GM12878 (cell line): Measurements from ENCODE around the gene RNF115. TPM values are rescaled to one million over a fixed set of nuclear protein-coding genes. Genes with fewer than 3 reads are reported as not detected.

Experiments used
- ATAC-seq: fragments of 200-7000 bp; cut with Tn5 transposase; 3 replicates; pipeline ENCODE4 v1.9.1; 2020; ENCODE audit warnings: mild to moderate bottlenecking, moderate library complexity
- BruUV-seq: library from RNA; stranded (reverse); fragments of 400-500 nt; replicated peaks from 2 replicates; lab custom pipeline; 2021; lab: Mats Ljungman, UMichigan
- CTCF ChIA-PET: fragments of 300-600 bp; sonication (Branson Sonifier 250); formaldehyde crosslinking; extraction: SDS; loops from one replicate; lab custom pipeline; 2021; ENCODE audit warnings: inconsistent platforms; lab: Yijun Ruan, JAX
- POLR2A ChIA-PET: fragments of 350-600 bp; formaldehyde crosslinking; extraction: SDS; loops from one replicate; lab custom pipeline; 2021; ENCODE audit warnings: inconsistent platforms; lab: Charles Lee
- RAD21 ChIA-PET: fragments of 300-600 bp; sonication (Branson Sonifier 250); formaldehyde crosslinking; loops from one replicate; lab custom pipeline; 2023; ENCODE audit warnings: antibody characterized with exemption; ENCODE audit not compliant: unreplicated experiment; lab: Charles Lee
- SMC1A ChIA-PET: fragments of 300-600 bp; sonication (Branson Sonifier 250); formaldehyde crosslinking; loops from one replicate; lab custom pipeline; 2023; ENCODE audit not compliant: unreplicated experiment, uncharacterized antibody; lab: Charles Lee
- DNase-seq: peaks from one replicate; pipeline ENCODE4 v3.0.0-alpha.2; 2011; ENCODE audit warnings: low read depth, low spot score
- FAIRE-seq: peaks from 3 replicates; lab custom pipeline; 2011; peaks lifted over from hg19 to GRCh38; lab: Jason Lieb, UNC
- H2AFZ ChIP-seq: 2 replicates; pipeline ENCODE4 v1.6.0; 2011; ENCODE audit warnings: low read depth, low read length, control low read depth; ENCODE audit not compliant: control insufficient read depth
- H3K27ac ChIP-seq: 2 replicates; pipeline ENCODE4 v1.5.1; 2011; ENCODE audit warnings: control low read depth; ENCODE audit not compliant: control insufficient read depth, insufficient read depth
- H3K27me3 ChIP-seq, 2 experiments: replicated peaks in 1 of 2; 2 replicates each; pipeline versions ENCODE4 v1.6.0 to v1.6.1; 2011; ENCODE audit warnings: low read length in 1 of 2; ENCODE audit not compliant: control insufficient read depth in 2 of 2, insufficient read depth in 2 of 2
- H3K36me3 ChIP-seq, 2 experiments: 2 replicates each; pipeline ENCODE4 v1.5.1; 2011; ENCODE audit warnings: low read length in 1 of 2; ENCODE audit not compliant: control insufficient read depth in 2 of 2, insufficient read depth in 2 of 2
- H3K4me1 ChIP-seq: 2 replicates; pipeline ENCODE4 v1.6.1; 2011; ENCODE audit warnings: mild to moderate bottlenecking, low read length, moderate library complexity, mixed read lengths; ENCODE audit not compliant: control insufficient read depth, insufficient read depth
- H3K4me2 ChIP-seq: 2 replicates; pipeline ENCODE4 v1.6.0; 2011; ENCODE audit warnings: control low read depth; ENCODE audit not compliant: control insufficient read depth, insufficient read depth
- H3K4me3 ChIP-seq: fragments of 200-600 bp; sonication (generic); 2 replicates; pipeline ENCODE4 v1.5.1; 2016
- H3K79me2 ChIP-seq: 2 replicates; pipeline ENCODE4 v1.6.0; 2011; ENCODE audit warnings: low read length; ENCODE audit not compliant: control insufficient read depth, insufficient read depth
- H3K9ac ChIP-seq: 2 replicates; pipeline ENCODE4 v1.8.0; 2011; ENCODE audit warnings: low read length, control low read depth, mixed read lengths; ENCODE audit not compliant: control insufficient read depth, insufficient read depth
- H3K9me3 ChIP-seq: replicated peaks from 3 replicates; pipeline ENCODE4 v1.5.1; 2011; ENCODE audit warnings: mild to moderate bottlenecking, low read length; ENCODE audit not compliant: control insufficient read depth, insufficient read depth
- H4K20me1 ChIP-seq: 2 replicates; pipeline ENCODE4 v1.6.0; 2011; ENCODE audit not compliant: control insufficient read depth, insufficient read depth
- CEBPZ ChIP-seq: fragments of 150-350 bp; IDR thresholded peaks from 2 replicates; pipeline ENCODE4 v1.6.1; 2016; ENCODE audit warnings: low read depth, low read length
- HCFC1 ChIP-seq: fragments of 150-350 bp; IDR thresholded peaks from 2 replicates; pipeline ENCODE4 v1.6.1; 2014; ENCODE audit warnings: low read length
- IRF4 ChIP-seq: IDR thresholded peaks from 2 replicates; pipeline ENCODE4 v1.6.1; 2011; ENCODE audit warnings: low read depth, low read length
- JUNB ChIP-seq: IDR thresholded peaks from 2 replicates; pipeline ENCODE4 v1.6.1; 2016; ENCODE audit warnings: antibody characterized with exemption, mild to moderate bottlenecking
- KDM1A ChIP-seq: fragments of 200-600 bp; sonication (generic); IDR thresholded peaks from 2 replicates; pipeline ENCODE4 v1.6.1; 2016; ENCODE audit warnings: borderline replicate concordance
- PKNOX1 ChIP-seq: fragments of 450-650 bp; IDR thresholded peaks from 2 replicates; pipeline ENCODE4 v1.6.1; 2016; ENCODE audit warnings: mild to moderate bottlenecking
- RB1 ChIP-seq: fragments of 450-650 bp; formaldehyde crosslinking; IDR thresholded peaks from 2 replicates; pipeline ENCODE4 v1.6.1; 2017; ENCODE audit warnings: mild to moderate bottlenecking, borderline replicate concordance
- RFX5 ChIP-seq: IDR thresholded peaks from 2 replicates; pipeline ENCODE4 v1.6.1; 2011; ENCODE audit warnings: low read depth, low read length, improper control_type of control experiment
- SMAD1 ChIP-seq: fragments of 450-650 bp; IDR thresholded peaks from 2 replicates; pipeline ENCODE4 v1.6.1; 2018; ENCODE audit warnings: mild to moderate bottlenecking, low read depth; ENCODE audit not compliant: partially characterized antibody
- STAT3 ChIP-seq: IDR thresholded peaks from 2 replicates; pipeline ENCODE4 v1.6.1; 2011; ENCODE audit warnings: low read depth, low read length, improper control_type of control experiment
- SUZ12 ChIP-seq: fragments of 200-600 bp; sonication (generic); IDR thresholded peaks from one replicate; pipeline ENCODE4 v1.6.1; 2018; ENCODE audit warnings: antibody characterized with exemption, mild to moderate bottlenecking; ENCODE audit not compliant: unreplicated experiment
- ZBED1 ChIP-seq: IDR thresholded peaks from 2 replicates; pipeline ENCODE4 v1.6.1; 2016; ENCODE audit warnings: borderline replicate concordance
- ZNF592 ChIP-seq: fragments of 450-650 bp; IDR thresholded peaks from 2 replicates; pipeline ENCODE4 v1.6.1; 2017; ENCODE audit warnings: mild to moderate bottlenecking, moderate library complexity
- ZZZ3 ChIP-seq: IDR thresholded peaks from 2 replicates; pipeline ENCODE4 v1.6.1; 2011; ENCODE audit warnings: low read depth; ENCODE audit not compliant: control insufficient read depth, insufficient read length
- WGBS: methylation state at CpG from one replicate; pipeline ENCODE4 v1.1.6; 2016; ENCODE audit warnings: low lambda C conversion rate; ENCODE audit not compliant: insufficient replicate concordance, insufficient coverage; ENCODE audit errors: missing lambda C conversion rate; 5-methylcytosine and 5-hydroxymethylcytosine counted together
- in situ Hi-C: fragments of 300-500 bp; cut with MboI; formaldehyde crosslinking; loops from 9 replicates; pipeline ENCODE4 v1.14.3; 2018; ENCODE audit warnings: mixed read lengths
- intact Hi-C: fragments of 100-400 bp; cut with micrococcal nuclease; formaldehyde crosslinking; loops from one replicate; pipeline ENCODE4 v1.14.2; 2022; ENCODE audit not compliant: unreplicated experiment
- polyA plus RNA-seq, 11 experiments: library from polyadenylated mRNA; depleted of rRNA in 4 of 11; unstranded in 6 of 11; stranded (reverse) in 5 of 11; fragments of >200 nt; fragmentation: Nextera tagmentation in 4 of 11; fragmentation: Illumina TruSeq in 1 of 11; extraction: Ambion mirVana in 4 of 11; extraction: Trizol in 1 of 11; gene quantifications; 1 replicate in 1 of 11; 2 replicates in 10 of 11; pipeline versions ENCODE4 v1.2.1 to v1.2.3, GENCODE V29; 2011 to 2016; ENCODE audit warnings: inconsistent platforms in 2 of 11, missing spikeins in 2 of 11, low read depth in 1 of 11
- total RNA-seq, 4 experiments: library from RNA; depleted of rRNA in 3 of 4; stranded (reverse); fragments of >200 nt in 3 of 4; fragmentation: Illumina TruSeq in 1 of 4; extraction: Trizol in 1 of 4; gene quantifications; 2 replicates each; pipeline versions ENCODE4 v1.2.1 to v1.2.3, GENCODE V29; 2013 to 2021

RNF115 gene
- total and polyA plus RNA-seq, 10 of the 15 experiments (the other 5 are each of a cell fraction or from before 2014, with no cell fraction given): 3.4 to 22.0 (median 12.9) TPM

- TF ChIP-seq PKNOX1: no peak
- no peak for TF ChIP-seq SMAD1
- no peak for TF ChIP-seq HCFC1
- TF ChIP-seq SUZ12: no peak
- TF ChIP-seq IRF4: no peak
- no peak for TF ChIP-seq RB1
Observed at GRCh38 chr1:145711213-145711651, 112.7 kb downstream of the RNF115 start (continued).

GRCh38 chr1:145710291-145711027 lies 113.4 kb downstream of the RNF115 start:
- no TSS peak for BruUV-seq
- FAIRE-seq (no peak), DNase-seq (no peak), ATAC-seq (no peak)
- no peak overlapping the region for H2AFZ ChIP-seq
- RAD21 ChIA-PET: interaction anchor here (1.4 kb wide), 1 partner anchor 8 kb away, joined by 4 read pairs; the partner anchor contains the start of gene CD160
- SMC1A ChIA-PET: no interaction called here
- intact Hi-C loops: no loop called here
- H3K9ac ChIP-seq: no peak overlapping the region
- no peak overlapping the region for H3K27ac ChIP-seq
- H3K4me3 ChIP-seq: no peak overlapping the region
- H3K79me2 ChIP-seq: no peaks in the 10 kb centered on the region
- WGBS: 84% methylated on average over 4 of the region's 4 CpGs
- in situ Hi-C loops: no loop called here
- H3K27me3 ChIP-seq: no peaks in the 10 kb centered on the region
- no peaks in the 10 kb centered on the region for H4K20me1 ChIP-seq
- CTCF ChIA-PET: interaction anchor here (1.0 kb wide), 1 partner anchor 10 kb away, joined by 3 read pairs; no protein-coding TSS in a partner anchor
- POLR2A ChIA-PET: interaction anchor here (0.6 kb wide), 1 partner anchor 8 kb away, joined by 3 read pairs; no protein-coding TSS in a partner anchor
- H3K36me3 ChIP-seq: no peaks in the 10 kb centered on the region
- H3K9me3 ChIP-seq: no peaks in the 10 kb centered on the region
- peaks cover 6% of the 10 kb centered on the region for H3K4me1 ChIP-seq
- no peak overlapping the region for H3K4me2 ChIP-seq
- TF ChIP-seq JUNB (no peak), RFX5 (no peak), SMAD1 (no peak), STAT3 (no peak), ZNF592 (no peak), KDM1A (no peak), ZBED1 (no peak), ZZZ3 (no peak), CEBPZ (no peak)
